T-helper 9 cell (primary cell): ENCODE data around the gene SDC4.

Experiments
- DNase-seq: peaks from one replicate; pipeline ENCODE4 v3.0.0-alpha.2; 2020

The SDC4 gene

GRCh38 chr20:45317826-45318225 is 30.4 kb downstream of the SDC4 start:
- no peak for DNase-seq

GRCh38 chr20:45316150-45317080 is 31.8 kb downstream of the SDC4 start:
- no peak for DNase-seq

GRCh38 chr20:45315672-45316071 is 32.6 kb downstream of the SDC4 start:
- DNase-seq: no peak

GRCh38 chr20:45313943-45314342 is 34.3 kb downstream of the SDC4 start:
- DNase-seq: no peak

- DNase-seq: no peak
Measured at GRCh38 chr20:45313065-45313695, 35.0 kb downstream of the SDC4 start.

- no peak for DNase-seq
Measured at GRCh38 chr20:45312241-45312640, 36.0 kb downstream of the SDC4 start.

GRCh38 chr20:45311589-45312211 is 36.5 kb downstream of the SDC4 start:
- peak; percentile 47 for DNase-seq

- no peak for DNase-seq
Measured at GRCh38 chr20:45309075-45309474, 39.1 kb downstream of the SDC4 start.

GRCh38 chr20:45308117-45308778 is 40.0 kb downstream of the SDC4 start, which contains the start of gene MATN4:
TSS of gene MATN4 (minus strand) at chr20:45308299. CDS start at chr20:45305582, 2,717 bp downstream.
- DNase-seq: no peak

GRCh38 chr20:45307076-45307640 is 41.1 kb downstream of the SDC4 start:
- DNase-seq: no peak

GRCh38 chr20:45306431-45306982 is 41.7 kb downstream of the SDC4 start, which contains the start of gene RBPJL:
TSS of gene RBPJL (plus strand) at chr20:45306840. CDS start at chr20:45306923, 83 bp downstream.
- DNase-seq: peak; percentile 56

- no peak for DNase-seq
Measured at GRCh38 chr20:45305262-45305661, 43.0 kb downstream of the SDC4 start.

- no peak for DNase-seq
Measured at GRCh38 chr20:45304464-45304999, 43.7 kb downstream of the SDC4 start.

GRCh38 chr20:45303586-45304463 is 44.4 kb downstream of the SDC4 start:
- no peak for DNase-seq

GRCh38 chr20:45301824-45302271 is 46.4 kb downstream of the SDC4 start:
- DNase-seq: no peak

GRCh38 chr20:45300961-45301360 is 47.3 kb downstream of the SDC4 start:
- DNase-seq: no peak

GRCh38 chr20:45299786-45300185 is 48.4 kb downstream of the SDC4 start:
- no peak for DNase-seq

- DNase-seq: no peak
Measured at GRCh38 chr20:45297786-45298497, 50.3 kb downstream of the SDC4 start.

- no peak for DNase-seq
Measured at GRCh38 chr20:45294659-45295058, 53.6 kb downstream of the SDC4 start.

GRCh38 chr20:45294003-45294368 is 54.2 kb downstream of the SDC4 start:
- DNase-seq: no peak
